ENCODE measurements around the gene GTF2A1.

GTF2A1 gene

GRCh38 chr14:81129242-81129641 lies 91.5 kb downstream of the GTF2A1 start:
- no peak for DNase-seq

GRCh38 chr14:81127785-81128184 lies 93.0 kb downstream of the GTF2A1 start:
- DNase-seq: no peak

- no peak for DNase-seq
These were observed 95.2 kb downstream of the GTF2A1 start for GRCh38 chr14:81125536-81125935.
